ENCODE results near the gene RAB3C.

Gene RAB3C

GRCh38 chr5:58842852-58843251 lies 260.0 kb downstream of the RAB3C start:
- no peak for DNase-seq

GRCh38 chr5:58844395-58844794 lies 261.5 kb downstream of the RAB3C start:
- DNase-seq: no peak

GRCh38 chr5:58847041-58847440 lies 264.2 kb downstream of the RAB3C start:
- DNase-seq: no peak

- DNase-seq: no peak
These were observed 266.3 kb downstream of the RAB3C start for GRCh38 chr5:58849223-58849622.

GRCh38 chr5:58849921-58850667 lies 267.2 kb downstream of the RAB3C start:
- no peak for DNase-seq

- DNase-seq: no peak
These were observed 268.3 kb downstream of the RAB3C start for GRCh38 chr5:58851153-58851552.

GRCh38 chr5:58851571-58851970 lies 268.7 kb downstream of the RAB3C start:
- no peak for DNase-seq

- no peak for DNase-seq
These were observed 269.7 kb downstream of the RAB3C start for GRCh38 chr5:58852566-58852965.

GRCh38 chr5:58854441-58854840 lies 271.6 kb downstream of the RAB3C start:
- no peak for DNase-seq

- DNase-seq: no peak
These were observed 273.2 kb downstream of the RAB3C start for GRCh38 chr5:58855851-58856739.

GRCh38 chr5:58857609-58858008 lies 274.7 kb downstream of the RAB3C start:
- no peak for DNase-seq

- DNase-seq: no peak
These were observed 277.8 kb downstream of the RAB3C start for GRCh38 chr5:58860680-58861079.

- DNase-seq: no peak
These were observed 286.1 kb downstream of the RAB3C start for GRCh38 chr5:58868931-58869330.

- DNase-seq: no peak
These were observed 288.9 kb downstream of the RAB3C start for GRCh38 chr5:58871648-58872242.

GRCh38 chr5:58872670-58873273 lies 289.9 kb downstream of the RAB3C start:
- no peak for DNase-seq

- no peak for DNase-seq
These were observed 292.7 kb downstream of the RAB3C start for GRCh38 chr5:58875599-58875998.

GRCh38 chr5:58885260-58885659 lies 302.4 kb downstream of the RAB3C start:
- DNase-seq: no peak

- DNase-seq: peak; percentile 65
These were observed 303.7 kb downstream of the RAB3C start for GRCh38 chr5:58886315-58887207.

GRCh38 chr5:58887311-58887710 lies 304.4 kb downstream of the RAB3C start:
- no peak for DNase-seq

GRCh38 chr5:58887721-58888409 lies 305.0 kb downstream of the RAB3C start:
- no peak for DNase-seq

- no peak for DNase-seq
These were observed 307.4 kb downstream of the RAB3C start for GRCh38 chr5:58890265-58890664.

- DNase-seq: no peak
These were observed 307.8 kb downstream of the RAB3C start for GRCh38 chr5:58890701-58891085.

All from activated T-cell treated with anti-CD3 and anti-CD28 coated beads, Interleukin-2, amount 50 U/mL, for 1 hour (primary cell).